Lung (tissue), 12 donors: Measurements from ENCODE around the gene PPARA. TPM values are rescaled to one million over a fixed set of nuclear protein-coding genes. Genes with fewer than 3 reads are reported as not detected.

Experiments used
- ATAC-seq: fragments of 200-7000 bp; cut with Tn5 transposase; one replicate; pipeline ENCODE4 v1.9.1; 2020; ENCODE audit warnings: moderate number of reproducible peaks; ENCODE audit not compliant: insufficient read depth, low FRiP score
- DNase-seq, 3 donors: peaks; one replicate each; pipeline ENCODE4 v3.0.0-alpha.2; 2013 to 2017
- H3K27ac ChIP-seq, 2 donors: one replicate each; pipeline ENCODE4 v1.5.1; 2013; ENCODE audit warnings: mild to moderate bottlenecking in 2 of 2, moderate library complexity in 2 of 2, control low read depth in 1 of 2, inconsistent platforms in 1 of 2, low read depth in 1 of 2, low read length in 1 of 2
- H3K27me3 ChIP-seq, 3 donors: one replicate each; pipeline ENCODE4 v1.5.1; 2013; ENCODE audit warnings: low read length in 2 of 3; ENCODE audit not compliant: control insufficient read depth in 3 of 3, insufficient read depth in 3 of 3
- H3K36me3 ChIP-seq, 4 donors: one replicate each; pipeline ENCODE4 v1.5.1; 2013; ENCODE audit warnings: low read length in 4 of 4, mild to moderate bottlenecking in 1 of 4, moderate library complexity in 1 of 4; ENCODE audit not compliant: control insufficient read depth in 4 of 4, insufficient read depth in 4 of 4
- H3K4me1 ChIP-seq, 5 donors: one replicate each; pipeline ENCODE4 v1.5.1; 2013; ENCODE audit warnings: low read length in 5 of 5, mild to moderate bottlenecking in 2 of 5, moderate library complexity in 1 of 5; ENCODE audit not compliant: control insufficient read depth in 5 of 5, insufficient read depth in 5 of 5
- H3K4me3 ChIP-seq: one replicate; pipeline ENCODE4 v1.5.1; 2013; ENCODE audit warnings: mild to moderate bottlenecking, control low read depth, moderate library complexity
- H3K9ac ChIP-seq, 2 donors: one replicate each; pipeline ENCODE4 v1.5.1; 2013; ENCODE audit warnings: low read length in 2 of 2, control low read depth in 1 of 2; ENCODE audit not compliant: insufficient read depth in 1 of 2
- H3K9me3 ChIP-seq, 4 donors: one replicate each; pipeline ENCODE4 v1.5.1; 2013; ENCODE audit warnings: low read length in 3 of 4, mild to moderate bottlenecking in 1 of 4, moderate library complexity in 1 of 4; ENCODE audit not compliant: control insufficient read depth in 4 of 4, insufficient read depth in 3 of 4
- WGBS, 2 donors: extraction: QIAGEN DNeasy Blood & Tissue Kit; methylation state at CpG; one replicate each; pipeline ENCODE4 v1.1.7; 2013; 5-methylcytosine and 5-hydroxymethylcytosine counted together
- polyA plus RNA-seq, 2 donors: library from polyadenylated mRNA; stranded (reverse); fragments of 200-250 nt; gene quantifications; one replicate each; pipeline ENCODE4 v1.2.1, GENCODE V29; 2013
- total RNA-seq, 2 donors: library from RNA; depleted of rRNA in 1 of 2; stranded (reverse); fragments of >200 nt in 1 of 2; gene quantifications; one replicate each; pipeline ENCODE4 v1.2.1, GENCODE V29; 2014 to 2021
- TF ChIP-seq, protein P1 (sequence below): IDR thresholded peaks from 2 replicates; pipeline ENCODE4 v1.5.1; 2012; ENCODE audit warnings: mild to moderate bottlenecking; ENCODE audit errors: control extremely low read depth, extremely low read depth
- donor health status: control.
- donor health status: control.
- donor health status: Bipolar disorder and iron deficiency.
- donor health status: healthy.
- donor health status: DM: yes; HTN: yes; CAD: no.

Gene PPARA
- total and polyA plus RNA-seq, 4 donors: 4.4 to 18.1 (median 11.0) TPM

DNA sequence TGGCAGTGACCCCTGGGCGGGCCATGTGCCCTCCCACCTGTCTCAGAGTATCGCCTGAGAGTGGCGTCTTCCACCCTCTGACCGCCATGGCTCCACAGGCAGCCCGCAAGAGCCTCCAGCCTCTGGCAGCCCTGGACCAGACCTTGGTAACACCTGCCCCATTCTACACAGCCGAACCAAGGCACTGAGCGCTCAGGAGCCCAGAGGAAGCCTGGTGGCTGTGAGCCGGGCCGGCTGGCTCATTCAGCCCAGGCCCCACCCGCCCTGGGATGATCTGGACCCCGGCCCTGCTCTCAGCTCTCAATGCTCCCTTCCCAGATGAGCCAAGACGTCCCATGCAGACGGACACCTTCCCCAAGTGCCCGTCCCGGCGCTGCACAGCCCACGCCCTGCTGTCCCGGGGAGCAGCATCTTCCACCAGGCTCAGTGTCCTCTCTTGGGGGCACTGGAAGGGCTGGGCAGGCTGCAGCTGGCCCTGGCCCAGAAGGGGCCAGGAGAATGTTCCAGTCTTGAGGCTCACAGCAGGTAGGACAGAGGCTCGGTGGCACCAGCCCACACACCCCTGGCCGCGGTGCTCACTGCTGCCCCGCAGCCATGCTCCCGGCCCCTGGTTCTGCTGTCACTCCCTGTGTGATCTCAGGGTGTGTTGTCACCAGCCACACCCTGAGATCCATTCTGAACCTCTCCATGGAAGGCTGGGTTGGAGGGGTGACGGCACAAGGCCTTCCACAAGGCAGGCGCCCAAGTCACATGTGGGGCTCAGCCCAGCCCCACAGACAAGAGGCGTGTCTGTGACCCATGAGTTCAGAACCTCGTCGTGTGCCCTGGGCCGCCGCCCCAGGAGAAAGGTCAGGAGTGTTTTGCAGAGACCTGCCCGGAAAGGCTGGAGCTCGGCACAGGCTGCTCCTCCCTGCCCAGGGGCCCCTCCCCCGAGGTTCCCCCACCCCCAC lies 24.2 kb upstream of the PPARA start:
- 89 to 93% methylated on average over 33 of the region's 33 CpGs for WGBS, 2 donors
- no peak for ATAC-seq
- Histone ChIP-seq H3K4me3 (no peak overlapping the region), H3K27me3 (no peaks in the 10 kb centered on the region), H3K27ac (no peak overlapping the region), H3K9ac (no peak overlapping the region), H3K36me3 (no peaks in the 10 kb centered on the region), H3K4me1 (peaks cover 0 to 11% (median 2%) of the 10 kb centered on the region in 5 donors), H3K9me3 (no peaks in the 10 kb centered on the region)
- DNase-seq: no peak
- TF ChIP-seq, protein P1, sequence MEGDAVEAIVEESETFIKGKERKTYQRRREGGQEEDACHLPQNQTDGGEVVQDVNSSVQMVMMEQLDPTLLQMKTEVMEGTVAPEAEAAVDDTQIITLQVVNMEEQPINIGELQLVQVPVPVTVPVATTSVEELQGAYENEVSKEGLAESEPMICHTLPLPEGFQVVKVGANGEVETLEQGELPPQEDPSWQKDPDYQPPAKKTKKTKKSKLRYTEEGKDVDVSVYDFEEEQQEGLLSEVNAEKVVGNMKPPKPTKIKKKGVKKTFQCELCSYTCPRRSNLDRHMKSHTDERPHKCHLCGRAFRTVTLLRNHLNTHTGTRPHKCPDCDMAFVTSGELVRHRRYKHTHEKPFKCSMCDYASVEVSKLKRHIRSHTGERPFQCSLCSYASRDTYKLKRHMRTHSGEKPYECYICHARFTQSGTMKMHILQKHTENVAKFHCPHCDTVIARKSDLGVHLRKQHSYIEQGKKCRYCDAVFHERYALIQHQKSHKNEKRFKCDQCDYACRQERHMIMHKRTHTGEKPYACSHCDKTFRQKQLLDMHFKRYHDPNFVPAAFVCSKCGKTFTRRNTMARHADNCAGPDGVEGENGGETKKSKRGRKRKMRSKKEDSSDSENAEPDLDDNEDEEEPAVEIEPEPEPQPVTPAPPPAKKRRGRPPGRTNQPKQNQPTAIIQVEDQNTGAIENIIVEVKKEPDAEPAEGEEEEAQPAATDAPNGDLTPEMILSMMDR: no peak

DNA sequence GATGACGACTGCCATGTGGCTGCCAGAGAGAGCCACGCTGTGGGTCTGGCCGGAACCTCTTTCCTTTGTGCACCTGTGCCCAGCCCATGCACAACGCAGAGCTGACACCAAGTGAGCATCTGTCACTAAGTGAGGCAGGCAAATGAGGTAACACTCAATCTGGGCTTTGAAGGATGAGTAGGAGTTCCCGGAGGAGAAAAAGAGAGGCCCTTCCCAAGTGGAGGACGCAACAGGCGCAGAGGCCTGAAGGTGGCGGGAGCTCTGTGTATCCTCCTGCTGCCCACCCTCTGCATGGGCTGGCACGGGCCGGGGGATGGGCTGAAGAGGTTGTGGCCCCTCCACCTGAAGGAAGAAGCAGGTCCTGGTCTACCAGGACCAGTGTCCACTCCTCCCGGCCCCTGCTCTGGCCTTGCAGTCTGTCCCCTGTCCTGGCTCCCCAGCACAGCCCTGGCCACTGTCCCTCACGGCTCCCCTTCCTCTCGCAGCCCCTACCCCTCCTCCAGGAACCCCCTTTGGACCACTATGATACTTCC lies 23.4 kb upstream of the PPARA start:
- Histone ChIP-seq H3K9me3 (no peaks in the 10 kb centered on the region), H3K27ac (no peak overlapping the region), H3K9ac (no peak overlapping the region), H3K36me3 (no peaks in the 10 kb centered on the region), H3K4me1 (peaks cover 0 to 11% (median 2%) of the 10 kb centered on the region in 5 donors), H3K27me3 (no peaks in the 10 kb centered on the region), H3K4me3 (no peak overlapping the region)
- TF ChIP-seq, protein P1: no peak
- ATAC-seq: no peak
- 93 to 98% methylated on average over 13 of the region's 13 CpGs for WGBS, 2 donors
- no peak for DNase-seq

DNA sequence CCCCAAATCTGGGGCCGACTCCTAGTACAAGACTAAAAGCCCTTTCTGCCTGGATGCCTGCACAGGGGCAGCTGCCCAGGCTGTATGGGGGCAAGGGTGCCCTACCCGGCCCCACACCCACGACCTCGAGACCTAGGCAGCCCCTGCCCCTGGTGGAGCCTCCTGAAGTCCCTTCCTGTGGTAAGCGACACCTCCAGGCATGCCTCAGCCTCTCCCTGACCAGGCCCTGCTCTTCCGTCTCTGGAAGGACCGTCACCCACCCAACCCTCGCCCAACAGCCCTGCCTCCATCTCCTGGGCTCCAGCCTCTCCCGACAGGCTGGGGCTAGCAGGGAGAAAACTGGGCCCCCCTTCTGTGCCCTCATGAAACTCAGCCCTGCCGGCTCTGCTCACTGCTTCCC lies 22.8 kb upstream of the PPARA start:
- Histone ChIP-seq H3K27me3 (no peaks in the 10 kb centered on the region), H3K36me3 (no peaks in the 10 kb centered on the region), H3K4me3 (no peak overlapping the region), H3K27ac (no peak overlapping the region), H3K9me3 (no peaks in the 10 kb centered on the region), H3K9ac (no peak overlapping the region), H3K4me1 (peaks cover 0 to 9% (median 2%) of the 10 kb centered on the region in 5 donors)
- 88 to 90% methylated on average over 10 of the region's 10 CpGs for WGBS, 2 donors
- no peak for DNase-seq
- TF ChIP-seq, protein P1: no peak
- ATAC-seq: no peak
